IPS-NIHi7 (cell line): ENCODE data around the gene KRTAP10-4.
A peak's percentile ranks its signal among the peaks of the same experiment; 100 is the strongest.

ENCODE experiments used
- DNase-seq: peaks from one replicate; pipeline ENCODE4 v3.0.0; 2012; ENCODE audit warnings: mixed read lengths; ENCODE audit errors: extremely low spot score

KRTAP10-4 gene

DNA sequence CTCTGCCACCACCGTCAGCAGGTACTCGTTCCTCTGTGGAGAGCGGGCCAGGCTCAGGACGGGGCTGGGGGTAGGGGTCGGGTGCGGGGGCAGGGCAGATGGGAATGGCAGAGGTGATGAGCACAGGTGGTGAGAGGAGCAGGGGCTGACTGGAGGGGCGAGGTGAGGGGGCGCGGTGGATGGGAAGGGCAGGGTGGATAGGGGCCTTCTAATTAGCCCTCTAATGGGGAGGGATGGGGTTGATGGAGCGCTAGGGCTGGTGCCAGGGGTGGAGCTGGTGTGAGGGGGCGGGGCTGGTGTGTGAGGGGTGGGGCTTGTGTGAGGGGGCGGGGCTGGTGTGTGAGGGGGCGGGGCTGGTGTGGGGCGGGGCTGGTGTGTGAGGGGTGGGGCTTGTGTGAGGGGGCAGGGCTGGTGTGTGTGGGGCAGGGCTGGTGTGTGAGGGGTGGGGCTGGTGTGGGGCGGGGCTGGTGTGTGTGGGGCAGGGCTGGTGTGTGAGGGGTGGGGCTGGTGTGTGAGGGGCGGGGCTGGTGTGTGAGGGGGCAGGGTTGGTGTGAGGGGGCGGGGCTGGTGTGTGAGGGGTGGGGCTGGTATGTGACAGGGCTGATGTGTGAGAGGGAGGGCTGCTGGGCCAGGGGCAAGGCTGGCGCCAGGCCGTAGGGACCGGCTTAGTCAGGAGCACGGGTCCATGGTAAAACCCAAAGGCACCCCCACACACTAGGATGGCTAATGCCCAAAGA, 39.5 kb upstream of the KRTAP10-4 start:
- DNase-seq: peak; percentile 62

GRCh38 chr21:44534688-44535087, 38.8 kb upstream of the KRTAP10-4 start:
- DNase-seq: no peak

DNA sequence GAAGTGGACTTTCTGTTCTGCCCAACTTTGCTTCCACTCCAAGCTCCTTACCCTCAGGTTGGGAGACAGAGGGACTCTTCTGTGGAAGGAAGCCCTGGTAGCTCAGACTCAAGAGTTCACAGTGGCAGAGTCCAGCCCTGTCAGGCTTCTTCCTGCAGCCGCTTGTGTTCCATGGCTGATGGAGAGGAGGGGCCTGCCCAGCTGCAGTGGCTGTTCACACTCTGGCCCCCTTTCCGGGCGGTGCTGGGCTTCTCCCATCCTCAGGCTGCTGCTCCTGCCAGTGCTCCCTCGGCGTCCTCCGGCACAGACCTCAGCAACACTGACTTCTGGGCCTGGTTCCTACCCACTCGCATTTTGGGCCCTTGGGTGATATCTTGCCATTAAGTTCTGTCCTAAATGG, 37.6 kb upstream of the KRTAP10-4 start:
- no peak for DNase-seq

DNA sequence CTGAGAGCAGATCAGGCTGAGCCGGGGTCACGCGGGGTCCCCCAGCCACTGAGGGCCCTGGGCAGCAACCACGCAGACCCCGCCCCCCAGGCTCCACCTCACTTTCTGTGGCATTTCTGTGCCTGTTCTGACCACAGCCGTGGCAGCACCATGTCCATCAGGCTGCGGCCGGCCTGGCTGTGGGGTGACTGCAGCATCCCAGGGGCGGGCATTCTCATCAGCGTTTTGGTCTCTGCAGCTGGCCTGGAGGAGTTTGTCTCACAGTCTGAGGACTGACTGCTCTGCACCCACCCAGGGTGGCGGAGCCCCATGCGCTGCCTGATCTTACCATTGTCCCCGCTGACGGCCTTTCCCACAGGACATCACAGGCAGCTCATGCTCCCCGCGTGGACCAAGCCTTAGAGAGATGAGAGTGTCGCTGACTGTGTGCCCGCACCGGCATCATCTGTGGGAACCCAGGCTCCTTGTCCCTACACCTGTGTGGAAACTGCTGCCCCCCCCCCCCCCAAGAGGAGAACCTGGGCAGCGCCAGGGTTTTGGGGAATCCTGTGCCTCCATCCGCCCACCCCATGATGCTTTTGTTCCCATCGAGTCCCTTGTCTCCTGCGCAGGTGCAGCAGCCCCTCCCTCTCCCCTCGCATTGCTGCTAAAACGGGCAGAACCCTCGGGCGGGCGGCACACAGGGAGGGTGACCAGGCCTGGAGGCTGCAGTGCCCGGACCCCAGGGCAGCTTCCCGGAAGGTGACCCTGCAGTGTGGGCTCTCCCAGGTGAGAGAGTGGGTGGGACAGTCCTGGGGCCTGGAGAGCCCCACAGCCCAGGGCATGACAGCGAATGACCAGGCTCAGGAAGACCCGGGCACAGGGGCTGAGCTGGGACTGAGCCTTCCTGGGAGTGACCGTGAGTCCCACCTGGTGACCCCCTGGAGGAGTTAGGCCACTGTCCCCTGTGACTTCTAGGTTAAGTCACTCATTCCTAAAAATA, 35.3 kb upstream of the KRTAP10-4 start:
- DNase-seq: no peak

DNA sequence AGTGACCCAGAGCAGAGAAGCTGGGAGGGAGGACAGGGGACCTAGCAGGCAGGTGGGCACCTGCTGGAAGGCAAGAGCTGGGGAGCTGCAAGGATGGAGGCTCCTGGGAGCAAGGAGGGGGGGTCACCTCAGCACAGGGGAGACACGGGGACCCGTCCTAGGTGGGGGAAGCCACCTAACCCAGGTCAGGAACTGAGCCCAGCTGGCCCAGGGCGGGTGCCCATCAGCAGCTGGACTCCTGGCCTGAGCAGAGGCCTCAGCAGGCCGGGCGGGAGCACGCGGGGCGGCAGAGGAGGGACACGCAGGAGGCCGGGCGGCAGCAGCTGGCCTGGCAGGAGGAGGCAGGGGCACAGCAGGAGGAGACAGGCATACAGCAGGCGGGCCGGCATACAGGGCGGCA, 34.5 kb upstream of the KRTAP10-4 start:
- DNase-seq: no peak

DNA sequence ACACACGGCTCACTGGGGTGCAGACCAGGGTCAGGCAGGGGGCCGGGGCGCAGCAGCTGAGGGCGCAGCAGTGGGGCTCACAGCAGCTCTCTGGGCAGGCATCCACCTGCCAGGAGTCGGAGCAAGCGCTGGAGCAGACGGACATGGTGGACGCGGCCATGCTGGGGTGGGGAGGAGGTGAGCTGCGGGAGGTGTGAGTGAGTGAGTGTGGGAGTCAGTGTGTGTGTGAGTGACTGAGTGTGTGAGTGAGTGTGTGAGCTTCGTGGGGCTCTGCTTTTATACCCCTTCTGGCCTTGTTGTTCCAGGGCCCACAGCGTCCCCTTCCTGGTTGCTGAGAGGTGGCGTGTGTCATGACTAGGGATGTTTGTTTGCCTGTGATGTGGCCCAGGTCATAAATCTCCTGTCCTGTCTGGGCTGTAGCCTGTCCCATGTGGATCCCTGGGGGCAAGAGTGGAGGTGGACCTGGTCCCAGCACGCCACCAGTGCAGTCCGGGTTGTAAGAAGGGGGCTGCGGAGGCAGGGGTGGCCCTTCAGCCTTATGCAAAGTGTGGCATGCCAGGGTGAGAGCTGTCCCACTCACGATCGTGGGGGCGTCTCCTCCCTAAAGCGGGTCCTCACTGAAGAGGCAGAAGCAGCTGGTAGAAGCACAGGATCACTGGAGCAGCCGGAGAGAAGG, 33.4 kb upstream of the KRTAP10-4 start, which contains the start of gene KRTAP10-1:
Gene KRTAP10-1 (minus strand): TSS at position 205 of the 676 bp plus-strand sequence. CDS start 45 bp downstream, at position 160.
- DNase-seq: no peak

DNA sequence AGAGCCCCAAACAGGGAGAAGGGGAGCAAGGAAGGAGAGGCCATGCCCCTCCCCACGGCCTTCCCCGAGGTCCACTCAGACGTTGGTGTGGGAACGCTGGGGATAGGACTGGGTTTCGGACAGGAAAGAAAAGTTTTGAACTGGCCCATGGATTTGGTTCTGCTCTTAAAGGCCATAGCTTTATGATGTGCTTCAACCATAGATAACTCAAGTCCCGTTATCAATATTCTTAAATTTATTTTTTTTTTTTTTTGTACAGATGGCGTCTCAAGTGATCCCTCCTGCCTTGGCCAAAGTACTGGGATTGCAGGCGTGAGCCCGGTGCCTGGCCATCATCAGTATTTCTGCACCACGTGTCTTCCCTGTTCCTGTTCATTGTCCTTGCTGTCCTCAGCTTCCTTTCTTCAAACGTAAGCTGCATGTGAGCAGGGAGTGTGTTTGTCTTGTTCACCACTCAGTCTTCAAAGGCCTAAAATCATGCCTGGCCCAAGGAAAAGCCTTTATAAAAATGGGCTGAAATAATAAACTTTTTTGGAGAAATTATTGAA, 32.7 kb upstream of the KRTAP10-4 start:
- no peak for DNase-seq

DNA sequence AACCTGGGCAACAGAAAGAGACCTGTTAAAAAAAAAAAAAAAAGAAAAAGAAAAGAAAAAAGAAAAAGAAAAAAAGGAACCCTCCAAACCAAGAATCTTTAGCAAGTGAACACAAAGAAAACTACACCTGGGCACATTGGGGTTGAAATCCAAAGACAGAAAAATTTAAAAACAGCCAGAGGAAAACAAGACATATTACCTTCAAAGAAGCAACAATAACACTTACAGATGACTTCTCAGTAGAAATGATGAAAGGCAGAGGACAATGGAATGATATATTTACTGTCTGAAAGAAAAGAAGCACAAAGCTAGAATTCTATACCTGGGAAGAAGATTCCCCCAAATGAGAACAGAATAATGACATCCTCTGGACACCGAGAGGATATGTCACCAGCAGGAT, 30.8 kb upstream of the KRTAP10-4 start:
- DNase-seq: no peak

DNA sequence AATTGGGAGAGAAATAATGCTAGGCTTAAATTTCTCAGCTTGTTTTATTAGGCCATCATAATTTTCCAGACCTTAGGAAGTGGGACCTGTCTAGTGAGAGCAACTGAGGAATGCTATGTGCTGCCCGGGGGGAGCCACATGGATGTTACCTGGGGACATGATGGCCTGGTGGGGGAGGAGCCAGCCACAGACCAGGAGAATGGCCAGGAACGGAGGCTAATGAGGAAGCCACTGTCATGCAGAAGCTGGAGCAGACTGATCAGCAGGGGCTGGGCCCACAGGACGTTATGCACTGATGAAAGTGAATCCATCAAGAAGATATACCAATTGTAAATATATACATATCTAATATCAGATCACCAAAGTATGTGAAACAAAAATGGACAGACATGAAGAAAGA, 29.0 kb upstream of the KRTAP10-4 start:
- no peak for DNase-seq

DNA sequence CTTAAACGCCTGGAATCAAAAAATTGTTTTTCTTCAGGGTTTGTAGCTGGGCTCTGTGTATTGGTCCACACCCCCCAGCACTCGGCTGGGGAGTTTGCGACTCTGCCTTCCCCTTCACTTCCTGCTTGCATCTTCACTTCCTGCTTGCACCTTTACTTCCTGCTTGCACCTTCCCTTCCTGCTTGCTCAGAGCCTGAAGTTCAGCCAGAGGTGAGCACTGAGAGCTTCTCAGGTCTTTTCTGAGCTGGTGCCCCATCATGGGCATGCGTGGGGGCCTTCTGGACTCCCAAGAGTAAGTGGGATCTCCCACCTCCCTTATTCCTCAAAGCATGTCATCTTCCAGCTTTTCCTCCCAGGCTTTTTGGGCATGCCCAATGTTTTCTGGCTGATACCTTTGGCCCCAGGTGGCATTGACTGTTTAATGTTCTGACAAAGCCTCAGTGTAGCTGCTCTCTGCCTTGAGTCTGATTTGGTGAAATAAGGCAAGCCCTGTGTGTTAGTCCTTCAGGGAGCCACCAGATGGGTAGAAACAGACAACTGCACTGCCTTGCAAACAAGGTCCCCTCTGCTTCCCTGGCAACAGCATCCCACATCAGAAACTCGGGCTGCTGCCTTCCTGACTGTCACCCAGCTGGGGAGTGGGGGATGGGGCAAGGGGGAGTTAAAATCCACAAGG, 25.7 kb upstream of the KRTAP10-4 start:
- no peak for DNase-seq

GRCh38 chr21:44548381-44548780, 25.1 kb upstream of the KRTAP10-4 start:
- DNase-seq: no peak

DNA sequence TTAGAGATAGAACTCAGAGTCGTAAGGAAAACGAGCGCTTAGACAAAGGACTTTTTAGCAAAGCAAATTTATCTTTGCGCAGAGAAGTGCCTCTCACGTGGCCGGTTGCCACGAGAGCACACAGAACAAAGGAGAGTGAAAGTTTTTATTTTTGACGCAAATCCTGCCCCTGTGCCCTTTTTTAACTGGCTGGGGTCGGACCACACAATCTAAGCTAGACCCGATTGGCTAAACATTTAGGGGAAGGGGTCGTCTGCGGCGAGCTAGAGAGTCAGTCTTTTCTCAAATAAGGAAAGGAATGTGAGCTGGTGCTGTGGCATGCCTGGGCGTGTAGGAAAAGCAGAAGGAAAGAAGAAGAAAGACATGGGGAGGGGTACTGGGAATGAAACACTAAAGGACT, 24.6 kb upstream of the KRTAP10-4 start:
- DNase-seq: peak; percentile 47

DNA sequence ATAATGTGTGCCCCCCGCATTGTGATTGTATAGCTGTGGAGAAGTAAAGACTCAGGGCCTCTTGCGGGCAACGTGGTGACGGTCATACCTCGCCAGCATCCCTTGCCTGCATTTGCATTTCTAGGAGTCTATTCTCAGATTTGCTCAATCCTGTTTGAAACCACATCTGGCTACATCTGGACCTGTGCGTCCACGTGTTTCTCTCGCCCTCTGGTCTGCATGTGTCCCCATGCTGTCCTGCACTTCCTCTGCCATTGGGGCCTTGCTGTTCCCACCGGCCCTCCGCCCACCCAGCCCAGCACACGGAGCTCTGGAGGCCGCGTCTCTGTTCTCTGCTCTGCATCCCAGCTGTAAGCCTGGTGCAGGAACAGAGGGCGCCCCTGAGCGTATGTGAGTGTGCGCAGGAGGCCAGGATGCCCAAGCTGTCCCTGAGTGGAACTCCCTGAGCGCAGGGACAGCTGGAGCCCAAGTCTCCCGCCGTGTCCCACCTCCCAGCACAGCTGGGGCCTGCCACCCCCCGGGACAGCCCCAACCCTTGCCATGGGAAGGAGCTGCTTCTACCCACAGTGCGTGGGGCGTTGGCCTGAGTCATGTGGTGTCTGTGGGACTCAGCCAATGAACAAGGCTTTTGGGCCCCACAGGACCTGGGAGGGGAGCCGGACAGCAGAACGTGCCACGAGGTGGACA, 23.9 kb upstream of the KRTAP10-4 start:
- peak; percentile 15 for DNase-seq

DNA sequence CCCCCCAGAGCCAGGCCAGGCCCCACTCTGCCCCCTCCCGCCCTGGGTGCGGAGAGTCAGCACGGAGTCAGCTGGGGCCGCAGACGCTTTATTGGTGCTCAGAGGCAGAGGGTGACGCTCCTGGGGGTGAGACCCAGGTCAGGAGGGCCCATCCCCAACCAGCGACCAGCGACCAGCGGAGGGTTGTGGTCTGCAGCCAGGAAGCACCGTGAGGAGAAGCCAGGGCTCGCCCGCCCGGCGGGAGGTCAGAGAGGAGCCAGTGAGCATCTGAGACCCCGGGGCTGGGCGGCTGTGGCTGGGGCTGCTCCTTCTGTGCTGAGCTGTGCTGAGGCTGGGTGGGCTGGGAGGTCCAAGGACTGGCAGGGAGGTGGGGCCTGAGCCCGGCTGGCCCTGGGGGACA, 23.2 kb upstream of the KRTAP10-4 start:
- DNase-seq: peak; percentile 13

- peak; percentile 1 for DNase-seq
Measured at GRCh38 chr21:44550807-44551206, 22.7 kb upstream of the KRTAP10-4 start.

GRCh38 chr21:44551340-44551961, 22.1 kb upstream of the KRTAP10-4 start, which contains the start of gene KRTAP10-2:
Gene KRTAP10-2 (minus strand): TSS chr21:44551505. CDS start chr21:44551458, 47 bp downstream.
- DNase-seq: peak; percentile 7

DNA sequence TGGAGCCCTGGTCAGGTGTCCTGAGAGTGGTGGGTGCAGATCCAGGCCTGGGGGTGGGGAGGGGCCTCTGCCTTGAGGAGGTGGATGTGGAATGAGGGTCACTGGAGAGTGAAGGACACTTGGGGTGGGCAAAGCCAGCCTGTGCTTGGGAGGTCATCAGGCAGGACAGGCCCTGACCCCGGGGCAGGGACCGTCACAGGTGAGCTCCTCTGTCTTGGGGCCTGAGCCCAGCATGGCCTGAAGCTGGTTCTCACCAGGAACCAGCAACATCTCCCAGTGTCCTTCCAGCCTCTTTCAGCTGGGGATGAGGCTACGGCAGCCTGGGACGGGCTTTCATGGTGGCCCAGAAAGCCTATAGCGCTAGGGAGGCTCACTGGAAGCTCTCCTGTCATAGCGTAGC, 21.4 kb upstream of the KRTAP10-4 start:
- peak; percentile 5 for DNase-seq

GRCh38 chr21:44552681-44553080, 20.8 kb upstream of the KRTAP10-4 start:
- DNase-seq: no peak

GRCh38 chr21:44555200-44555875, 18.2 kb upstream of the KRTAP10-4 start:
- DNase-seq: no peak
